ENCODE data around the gene BAD.

BAD gene

GRCh38 chr11:64229090-64229743, 55.2 kb downstream of the BAD start:
- no peak for DNase-seq (ENCODE audit: low read depth in 2 of 2)

- DNase-seq (ENCODE audit: low read depth in 2 of 2): no peak
Measured at GRCh38 chr11:64227405-64227956, 57.0 kb downstream of the BAD start.

GRCh38 chr11:64226507-64227051, 57.9 kb downstream of the BAD start:
- no peak for DNase-seq (ENCODE audit: low read depth in 2 of 2)

GRCh38 chr11:64225608-64226506, 58.6 kb downstream of the BAD start, which contains the start of the genes NUDT22 and TRPT1:
Gene NUDT22, plus strand, starts transcription at chr11:64226274. Its CDS starts 379 bp downstream, at chr11:64226653.
Gene TRPT1, minus strand, starts transcription at chr11:64226186. Its CDS starts 326 bp downstream, at chr11:64225860.
- DNase-seq (ENCODE audit: low read depth in 2 of 2): peak; percentile 56 to 59

GRCh38 chr11:64224891-64225607, 59.4 kb downstream of the BAD start:
- DNase-seq (ENCODE audit: low read depth in 2 of 2): no peak

- no peak for DNase-seq (ENCODE audit: low read depth in 2 of 2)
Measured at GRCh38 chr11:64224151-64224890, 60.1 kb downstream of the BAD start.

GRCh38 chr11:64223001-64223651, 61.3 kb downstream of the BAD start:
- no peak for DNase-seq (ENCODE audit: low read depth in 2 of 2)

GRCh38 chr11:64222651-64223000, 61.8 kb downstream of the BAD start:
- no peak for DNase-seq (ENCODE audit: low read depth in 2 of 2)

GRCh38 chr11:64220798-64221197, 63.7 kb downstream of the BAD start:
- DNase-seq (ENCODE audit: low read depth in 2 of 2): no peak

GRCh38 chr11:64220271-64220670, 64.2 kb downstream of the BAD start:
- no peak for DNase-seq (ENCODE audit: low read depth in 2 of 2)
